GM08714 (cell line): ENCODE measurements around the gene RER1.

Experiments used
- H3K4me3 ChIP-seq: fragments of 200-500 bp; sonication (Bioruptor generic); 2 replicates; pipeline ENCODE4 v1.5.1; 2014; ENCODE audit warnings: mild to moderate bottlenecking, low read length, inconsistent platforms
- ZNF274 ChIP-seq: IDR thresholded peaks from 2 replicates; pipeline ENCODE4 v1.6.1; 2012; ENCODE audit warnings: mild to moderate bottlenecking, low read depth, low read length

The RER1 gene, protein sequence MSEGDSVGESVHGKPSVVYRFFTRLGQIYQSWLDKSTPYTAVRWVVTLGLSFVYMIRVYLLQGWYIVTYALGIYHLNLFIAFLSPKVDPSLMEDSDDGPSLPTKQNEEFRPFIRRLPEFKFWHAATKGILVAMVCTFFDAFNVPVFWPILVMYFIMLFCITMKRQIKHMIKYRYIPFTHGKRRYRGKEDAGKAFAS

DNA sequence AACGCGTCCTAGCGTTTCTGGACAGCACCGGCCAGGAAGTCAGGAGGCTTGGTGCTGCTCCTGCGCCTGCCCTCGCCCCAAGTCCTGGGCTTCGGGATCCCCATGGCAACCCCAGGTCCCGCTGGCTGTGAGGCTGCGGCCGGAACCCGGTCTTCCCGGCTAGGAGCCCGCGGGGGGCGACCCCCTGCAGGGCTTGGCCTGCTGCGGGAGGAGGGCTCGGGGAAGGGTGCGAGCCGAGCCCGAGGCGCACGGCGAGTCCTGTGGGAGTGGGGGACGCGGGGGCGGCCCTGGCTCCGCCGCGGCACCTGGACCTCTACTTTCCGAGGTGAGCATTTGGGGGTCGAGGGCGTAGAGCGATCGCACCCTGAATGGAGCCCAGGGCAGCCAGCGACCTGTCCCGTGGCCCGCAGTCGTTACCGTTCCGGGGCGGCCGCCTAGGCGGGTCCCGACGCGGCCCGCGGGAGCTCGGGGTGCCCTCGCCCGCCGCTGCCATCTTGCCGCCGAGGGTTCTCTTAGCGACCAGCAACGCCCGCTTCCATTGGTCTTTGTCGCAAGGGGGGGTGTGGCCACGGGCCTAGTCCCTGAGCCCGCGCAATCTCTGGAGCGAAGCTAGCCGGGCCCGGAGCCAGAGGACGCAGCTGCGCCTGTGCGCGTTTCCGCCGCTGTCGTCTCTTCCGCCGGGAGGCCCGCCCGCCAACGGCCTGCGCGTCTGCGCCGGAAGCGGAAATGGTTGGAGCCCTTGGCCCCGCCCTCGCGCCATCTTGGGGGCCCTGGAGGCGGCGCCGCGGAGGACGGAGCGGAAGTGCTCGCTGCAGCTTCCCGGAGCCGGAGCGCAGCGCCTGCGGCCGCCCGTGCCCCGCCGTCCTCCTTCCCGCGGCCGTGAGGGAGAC, at the start of gene RER1, which contains the start of gene MORN1:
Gene RER1 (plus strand): TSS at position 801 of the 890 bp plus-strand sequence. CDS start 3,950 bp downstream, outside the sequence.
Gene MORN1 (minus strand): TSS at position 514 of the 890 bp plus-strand sequence. CDS start 21 bp downstream, at position 493.
- peak within 1 kb of the TSS; percentile 95 for H3K4me3 ChIP-seq
- TF ChIP-seq ZNF274, result no peak

DNA sequence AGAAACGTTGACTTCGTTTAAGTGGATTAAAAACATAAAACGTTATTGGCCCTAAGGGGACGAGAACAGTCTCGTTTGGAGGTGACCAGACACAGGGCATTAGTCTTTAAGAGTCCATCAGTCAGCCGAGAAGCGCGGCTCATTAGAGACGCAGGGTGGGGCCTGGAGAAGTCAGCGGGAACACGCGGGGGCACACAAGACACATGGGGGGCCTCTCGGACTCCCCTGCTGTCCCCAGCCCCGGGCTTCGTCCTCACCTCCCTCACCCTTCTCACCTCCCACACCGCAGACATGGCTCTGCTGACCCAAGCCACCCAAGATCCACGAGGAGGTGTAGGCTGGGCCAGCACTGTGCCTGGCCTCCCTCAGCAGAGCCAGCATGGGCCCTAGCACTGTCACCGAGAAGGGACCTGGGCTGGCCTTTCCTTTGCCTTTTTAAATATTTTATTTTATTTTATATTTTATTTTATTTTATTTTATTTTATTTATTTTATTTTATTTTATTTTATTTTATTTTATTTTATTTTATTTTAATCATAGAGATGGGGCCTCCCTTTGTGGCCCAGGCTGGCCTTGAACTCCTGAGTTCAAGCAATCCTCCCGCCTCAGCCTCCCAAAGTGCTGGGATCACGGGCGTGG, 49.1 kb upstream of the RER1 start:
- H3K4me3 ChIP-seq, result no peak overlapping the region
- TF ChIP-seq ZNF274, result no peak

DNA sequence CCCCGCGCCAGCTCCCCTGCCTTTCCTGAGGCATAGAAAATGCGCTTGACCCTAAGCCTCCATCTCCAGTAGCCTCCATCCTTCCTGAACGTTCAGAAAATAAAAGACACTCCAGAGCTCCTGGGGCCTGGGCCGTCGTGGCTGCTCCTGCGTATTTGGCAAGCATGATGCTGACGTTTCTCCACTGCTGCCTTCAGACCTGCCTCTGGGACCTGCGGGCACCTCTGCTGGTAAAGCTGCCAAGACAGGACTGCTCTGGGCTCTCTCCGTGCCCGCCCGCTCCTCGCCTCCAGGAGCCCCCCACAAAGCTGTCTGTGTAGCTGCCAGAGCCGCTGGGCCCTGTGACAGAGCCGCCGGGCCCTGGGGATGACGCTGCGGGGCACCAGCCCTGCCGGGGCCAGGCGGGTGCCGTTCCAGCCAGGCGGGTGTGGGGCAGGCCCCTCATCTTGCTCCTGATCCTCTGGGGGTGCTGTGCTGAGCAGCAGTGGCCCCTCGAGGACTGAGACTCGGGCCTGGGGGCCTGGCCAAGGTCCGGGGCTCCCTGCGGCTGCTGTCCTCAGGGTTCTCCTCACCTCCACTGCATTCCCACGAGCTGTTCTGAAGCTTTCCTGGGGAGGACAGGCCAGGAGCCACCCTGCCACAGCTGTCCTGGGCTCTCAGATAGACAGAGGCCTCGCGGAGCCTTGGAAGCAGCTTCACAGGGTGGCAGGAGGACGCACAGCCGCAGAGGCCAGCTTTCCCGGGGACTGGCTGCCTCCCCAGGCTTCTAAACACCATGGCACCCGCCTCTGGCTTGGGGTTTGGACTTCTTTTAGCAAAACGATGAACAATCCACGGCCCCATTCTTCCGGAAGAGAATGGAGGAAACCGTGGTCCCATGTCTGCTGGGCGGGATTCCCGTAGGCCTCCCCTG, 48.4 kb upstream of the RER1 start:
- H3K4me3 ChIP-seq, result no peak overlapping the region
- no peak for TF ChIP-seq ZNF274

DNA sequence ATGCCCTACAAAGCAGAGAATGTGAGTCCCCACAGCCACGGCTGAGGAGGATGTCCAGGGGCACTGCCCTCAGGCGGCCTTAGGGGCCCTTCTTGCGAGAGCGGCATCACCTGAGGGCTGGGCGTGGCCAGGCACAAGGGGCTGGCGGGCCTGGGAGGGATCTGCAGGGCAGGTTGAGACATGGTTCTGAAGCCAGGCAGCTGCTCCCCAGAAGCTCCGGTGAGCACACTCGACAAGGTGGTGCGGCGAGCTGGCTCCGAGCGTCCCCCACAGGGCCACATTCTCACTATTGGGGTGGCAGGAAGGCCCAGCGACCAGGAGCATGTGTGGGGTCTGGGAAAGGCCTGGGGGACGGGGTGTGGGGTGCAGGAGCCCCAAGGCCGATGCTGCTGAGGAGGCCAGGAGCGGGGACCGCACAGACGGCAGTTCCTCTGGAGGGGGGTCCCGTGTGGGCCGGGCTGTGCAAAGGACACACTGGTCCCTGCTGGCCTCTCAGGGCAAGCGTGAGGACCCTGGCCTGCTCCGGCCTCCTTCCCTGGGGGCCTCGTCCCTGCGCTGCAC, 47.4 kb upstream of the RER1 start:
- no peak for TF ChIP-seq ZNF274
- no peak overlapping the region for H3K4me3 ChIP-seq

DNA sequence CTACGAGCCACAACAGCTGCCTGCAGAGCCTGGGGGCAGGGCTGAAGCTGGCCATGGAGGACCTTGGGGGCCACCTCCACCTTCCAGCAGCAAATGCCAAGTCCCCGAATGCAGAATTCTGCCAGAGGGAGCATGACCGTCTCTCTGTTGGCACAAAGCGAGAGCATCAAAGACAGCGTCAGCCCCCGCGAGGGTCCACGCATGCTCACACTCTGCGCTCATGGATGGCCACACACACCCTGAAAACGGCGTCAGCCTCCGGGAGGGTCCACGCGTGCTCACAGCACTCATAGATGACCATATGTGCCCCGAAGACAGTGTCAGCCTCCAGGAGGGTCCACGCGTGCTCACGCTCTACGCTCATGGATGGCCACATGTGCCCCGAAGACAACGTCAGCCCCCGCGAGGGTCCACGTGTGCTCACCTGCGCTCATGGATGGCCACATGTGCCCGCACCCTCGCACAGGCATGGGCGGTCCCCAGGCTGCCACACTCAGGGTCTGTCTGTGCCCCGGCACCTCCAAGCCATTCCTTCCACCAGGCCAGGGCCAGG, 46.8 kb upstream of the RER1 start:
- no peak for TF ChIP-seq ZNF274
- no peak overlapping the region for H3K4me3 ChIP-seq

DNA sequence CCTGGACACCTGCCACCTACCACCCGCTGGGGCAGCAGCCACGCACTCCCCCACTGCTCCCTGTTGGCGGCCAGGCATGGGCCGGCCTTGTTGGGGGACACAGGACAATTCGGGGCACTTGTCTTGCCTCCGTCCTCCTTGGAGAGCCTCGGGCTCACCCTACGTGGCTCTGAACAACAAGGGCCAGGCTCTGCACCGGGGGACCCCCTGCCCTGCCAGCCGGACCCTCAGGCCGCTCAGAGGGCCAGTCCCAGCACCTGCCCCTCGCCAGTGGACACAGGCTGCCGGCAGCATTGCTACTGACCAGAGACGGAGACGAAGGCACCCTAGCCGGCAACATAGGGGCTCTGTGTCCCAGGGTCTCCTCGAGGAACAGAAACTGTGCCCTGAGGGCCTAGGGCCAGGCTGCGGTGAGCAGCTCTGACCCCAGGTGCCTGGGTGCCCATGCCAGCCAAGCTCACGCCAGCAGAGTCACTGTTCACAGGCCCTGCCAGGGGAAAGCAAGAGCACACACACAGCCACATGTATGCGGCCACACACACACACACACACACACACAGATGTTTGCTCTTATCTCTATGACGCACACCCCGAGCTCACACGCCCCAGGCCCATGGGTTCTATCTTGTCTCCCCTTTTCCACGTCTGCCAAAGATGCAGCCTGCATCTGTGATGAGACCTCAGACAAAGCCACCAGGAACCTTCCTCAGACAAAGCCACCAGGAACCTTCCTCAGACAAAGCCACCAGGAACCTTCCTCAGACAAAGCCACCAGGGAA, 46.2 kb upstream of the RER1 start:
- no peak overlapping the region for H3K4me3 ChIP-seq
- no peak for TF ChIP-seq ZNF274

DNA sequence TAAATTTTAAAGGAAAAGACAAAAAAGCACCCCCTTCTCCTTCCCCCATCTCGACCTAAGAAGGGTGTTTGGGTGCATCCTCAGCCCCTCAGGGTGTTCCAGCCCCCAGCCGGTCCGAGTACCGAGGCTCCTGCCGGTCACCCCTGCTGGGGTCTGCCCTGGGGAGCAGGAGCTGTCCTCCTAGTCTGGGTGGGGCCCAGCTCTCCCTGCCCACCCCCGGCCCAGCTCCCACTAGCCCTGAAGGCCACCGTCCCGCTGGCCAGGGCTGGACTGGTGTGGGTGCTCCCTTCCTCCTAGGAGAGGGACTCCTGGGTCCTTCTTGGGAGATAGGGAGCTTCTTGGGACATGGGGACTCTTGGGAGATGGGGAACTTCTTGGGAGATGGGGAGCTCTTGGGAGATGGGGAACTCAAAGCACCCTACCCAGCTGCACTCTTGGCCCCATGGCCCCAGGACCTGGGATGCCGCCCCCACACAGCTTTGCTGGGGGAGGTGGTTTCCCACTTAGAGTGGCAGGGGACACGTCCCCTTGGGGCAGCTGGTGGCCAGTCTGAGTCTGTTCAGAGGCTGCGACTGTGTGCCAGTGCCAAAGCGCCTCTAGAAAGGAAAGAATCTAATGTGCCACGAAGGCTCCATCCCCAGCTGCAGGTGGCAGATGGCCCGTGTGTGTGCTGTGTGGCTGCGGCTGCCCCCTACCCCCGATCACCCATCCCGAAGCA, 44.8 kb upstream of the RER1 start:
- TF ChIP-seq ZNF274, result no peak
- no peak overlapping the region for H3K4me3 ChIP-seq

DNA sequence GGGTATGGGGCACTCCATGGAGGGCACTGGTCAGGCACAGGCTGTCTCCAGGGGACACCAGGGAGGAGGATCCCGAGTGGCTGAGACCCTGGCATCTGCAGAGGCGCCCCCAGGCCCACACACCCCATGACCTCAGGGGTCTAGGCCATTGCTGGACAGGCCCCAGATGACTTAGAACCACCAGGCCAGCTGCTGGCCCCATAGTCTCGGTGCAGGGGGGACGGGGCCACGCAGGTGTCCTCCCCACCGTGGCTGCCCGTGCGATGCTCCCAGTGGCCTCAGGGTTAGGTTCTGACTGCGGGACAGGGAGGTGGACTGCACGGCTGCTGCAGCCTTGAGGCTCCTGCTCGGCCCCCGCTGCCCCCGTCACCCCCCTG, 44.2 kb upstream of the RER1 start:
- no peak for TF ChIP-seq ZNF274
- no peak overlapping the region for H3K4me3 ChIP-seq

DNA sequence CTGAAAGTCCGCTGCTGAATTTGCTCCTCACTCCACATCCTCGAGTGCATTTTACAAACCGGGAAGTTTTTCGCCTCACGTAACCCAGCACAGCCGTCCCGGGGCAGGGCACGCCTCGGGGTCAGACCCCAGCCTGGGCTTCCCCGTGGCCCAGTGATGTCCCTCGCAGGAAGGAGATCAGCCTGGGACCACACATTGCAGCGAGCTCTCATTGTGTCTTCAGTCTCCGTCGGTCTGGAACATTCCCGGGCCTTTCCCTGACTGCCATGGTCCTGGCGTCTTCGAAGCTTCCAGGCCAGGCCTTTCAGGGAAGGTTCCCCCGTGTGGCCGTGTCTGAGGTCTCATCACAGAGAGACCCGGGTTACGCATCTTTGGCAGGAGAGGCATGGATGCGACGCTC, 43.7 kb upstream of the RER1 start:
- no peak for TF ChIP-seq ZNF274
- no peak overlapping the region for H3K4me3 ChIP-seq

DNA sequence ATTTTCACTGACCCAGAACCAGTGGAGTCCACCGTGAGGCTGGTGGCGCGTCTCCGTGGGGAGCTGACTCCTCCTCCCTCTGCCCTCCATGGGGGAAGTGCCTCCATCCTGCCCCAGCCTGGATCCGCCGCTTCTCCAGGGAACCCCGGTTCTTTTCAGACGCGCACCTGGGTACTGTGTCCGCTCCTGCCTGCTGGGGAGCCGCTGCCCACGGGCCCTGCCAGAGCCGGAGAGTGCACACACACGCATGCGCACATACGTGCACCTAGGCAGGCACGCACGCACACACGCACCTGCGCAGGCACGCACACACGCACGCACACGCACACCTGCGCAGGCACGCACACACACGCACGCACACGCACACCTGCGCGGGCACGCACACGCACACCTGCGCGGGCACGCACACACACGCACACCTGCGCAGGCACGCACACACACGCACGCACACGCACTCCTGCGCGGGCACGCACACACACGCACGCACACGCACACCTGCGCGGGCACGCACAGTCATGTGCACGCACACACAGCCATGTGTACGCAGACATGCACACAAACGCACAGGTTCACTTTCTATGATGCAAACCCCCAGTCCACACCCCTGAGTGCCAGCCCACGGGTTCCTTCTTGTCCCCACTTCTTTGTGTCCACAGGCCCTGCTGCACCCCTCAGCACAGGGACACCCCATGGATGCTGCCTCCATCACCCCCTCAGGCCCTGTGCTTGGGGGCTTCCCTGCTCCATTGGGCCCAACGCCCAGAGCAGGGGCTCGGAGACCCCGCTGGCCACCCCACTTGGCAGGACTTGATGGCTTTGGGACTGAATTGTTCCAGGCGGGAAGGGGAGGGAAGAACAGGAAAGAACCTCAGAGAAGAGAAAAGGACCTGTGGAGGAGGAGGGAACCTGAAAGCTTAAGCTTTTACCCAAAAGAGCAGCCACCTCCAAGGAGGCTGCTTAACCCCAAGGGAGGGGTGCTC, 43.0 kb upstream of the RER1 start:
- TF ChIP-seq ZNF274, result no peak

DNA sequence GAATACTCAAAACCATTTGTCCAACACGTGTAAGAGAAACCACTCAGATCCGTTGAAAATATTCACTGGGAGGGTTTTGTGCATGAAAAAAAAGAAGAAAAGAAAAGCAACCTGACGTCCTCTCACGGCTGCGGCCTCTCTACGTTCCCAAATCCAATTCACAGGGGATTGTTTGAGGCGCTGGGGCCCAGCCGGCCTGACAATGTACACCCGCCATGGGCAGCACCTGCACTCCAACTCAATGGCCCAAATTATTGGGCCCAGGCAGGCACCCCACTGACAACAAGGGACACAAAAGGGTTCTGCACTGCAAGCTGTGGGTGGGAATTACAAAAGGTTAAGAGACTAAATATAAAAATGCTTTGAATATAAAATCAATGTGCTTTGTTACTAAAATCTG, 41.8 kb upstream of the RER1 start:
- no peak for TF ChIP-seq ZNF274
- H3K4me3 ChIP-seq, result no peak overlapping the region

More for the DNA sequence above, 43.0 kb upstream of the RER1 start:
- no peak overlapping the region for H3K4me3 ChIP-seq
